HG03565 (cell line): Measurements from ENCODE around the gene SPATA19.

ENCODE experiments used
- ATAC-seq: cut with Tn5 transposase; IDR thresholded peaks from one replicate; pipeline ENCODE4 v1.9.1; 2021; ENCODE audit warnings: mild to moderate bottlenecking, moderate library complexity; ENCODE audit not compliant: unreplicated experiment

SPATA19 gene

GRCh38 chr11:133835593-133836548 lies 9.4 kb downstream of the SPATA19 start:
- ATAC-seq: no peak

GRCh38 chr11:133834682-133835592 lies 10.4 kb downstream of the SPATA19 start:
- peak; percentile 96 for ATAC-seq

- no peak for ATAC-seq
Measured at GRCh38 chr11:133833898-133834681, 11.2 kb downstream of the SPATA19 start.

DNA sequence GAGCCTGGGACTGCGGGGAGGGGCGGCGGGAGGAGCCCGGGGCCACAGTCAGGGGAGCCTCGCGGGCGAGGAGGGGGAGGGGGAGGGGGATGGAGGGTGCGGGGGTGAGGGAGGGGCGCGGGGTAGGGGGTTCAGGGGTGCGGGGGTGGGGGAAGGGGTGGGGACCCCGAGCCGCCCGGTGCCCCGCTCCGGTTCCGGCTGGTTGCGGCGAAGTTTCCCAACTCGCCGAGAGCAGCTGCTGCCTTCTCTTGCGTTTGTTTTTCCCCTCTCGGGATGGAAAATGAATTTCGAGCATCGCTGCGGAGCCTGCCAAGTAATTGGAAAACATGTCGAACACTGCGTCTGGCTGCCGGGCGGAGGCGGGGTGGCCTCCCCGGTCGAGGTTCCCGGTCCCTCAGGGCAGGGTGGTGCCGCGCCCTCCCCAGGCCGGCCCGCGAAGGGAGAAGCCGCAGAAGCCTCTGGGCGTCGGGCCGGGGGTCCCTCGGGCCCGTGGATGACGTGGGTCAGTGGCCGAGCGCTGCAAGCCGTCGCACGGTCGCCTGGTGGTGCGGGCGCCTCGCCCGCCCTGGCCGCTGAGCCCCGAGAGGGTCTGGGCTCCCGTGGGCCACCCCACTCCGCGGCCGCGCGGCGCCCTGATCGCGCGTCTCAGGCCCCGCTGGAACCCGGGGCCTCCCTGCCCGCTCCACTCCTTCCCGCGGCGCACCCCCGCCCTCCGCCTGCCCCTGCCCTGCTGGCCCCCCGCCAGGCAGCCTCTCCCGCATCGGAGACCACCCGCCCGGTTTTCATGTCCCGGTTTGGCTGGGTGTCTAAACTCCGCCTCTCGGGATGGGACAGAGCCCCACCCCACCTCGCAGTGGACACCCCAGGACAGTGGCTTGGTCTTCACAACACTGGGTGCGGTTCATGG lies 12.1 kb downstream of the SPATA19 start:
- no peak for ATAC-seq

DNA sequence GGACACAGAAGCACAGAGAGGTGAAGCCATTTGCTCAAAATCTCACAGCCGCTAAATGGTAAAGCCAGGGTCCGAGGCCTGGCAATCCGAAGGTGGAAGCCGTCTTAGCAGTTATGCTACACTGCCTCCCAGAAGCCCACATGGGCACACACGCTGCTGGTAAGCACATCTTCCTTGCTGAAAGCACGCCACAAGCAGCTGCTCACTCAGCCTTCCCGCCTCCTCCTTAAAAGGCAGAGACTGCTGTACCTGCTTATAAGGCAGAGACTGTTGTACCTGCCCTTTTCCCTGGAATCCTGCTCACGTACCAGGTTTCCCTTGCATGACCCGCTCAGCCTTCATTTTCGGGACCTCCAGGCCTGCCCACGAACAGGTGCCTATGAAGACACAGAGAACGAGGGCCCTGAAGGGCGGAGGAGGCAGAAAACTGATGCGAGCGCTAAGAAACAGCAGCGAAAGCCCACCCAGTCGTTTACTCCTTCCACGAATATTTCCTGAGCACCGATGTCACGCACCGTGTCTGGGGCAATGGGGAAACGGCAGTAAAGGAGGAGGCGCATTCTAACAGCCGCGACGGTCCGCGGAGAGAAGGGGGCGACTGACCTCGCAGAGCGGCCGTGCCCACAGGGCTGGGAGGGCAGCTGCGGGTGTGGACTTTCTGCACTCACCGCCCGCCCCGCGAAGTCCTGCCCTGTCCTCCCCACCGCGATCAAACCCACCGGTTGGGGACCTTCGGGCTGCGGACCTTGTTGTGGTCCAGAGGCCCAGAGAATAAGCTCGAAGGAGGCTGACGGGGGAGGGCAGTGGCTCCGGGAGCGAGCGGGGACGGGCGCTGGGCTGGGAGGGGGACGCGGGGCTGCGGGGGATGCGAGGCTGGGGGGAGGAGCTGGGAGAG lies 13.0 kb downstream of the SPATA19 start:
- ATAC-seq: no peak

- no peak for ATAC-seq
Measured at GRCh38 chr11:133830931-133831907, 14.1 kb downstream of the SPATA19 start.

DNA sequence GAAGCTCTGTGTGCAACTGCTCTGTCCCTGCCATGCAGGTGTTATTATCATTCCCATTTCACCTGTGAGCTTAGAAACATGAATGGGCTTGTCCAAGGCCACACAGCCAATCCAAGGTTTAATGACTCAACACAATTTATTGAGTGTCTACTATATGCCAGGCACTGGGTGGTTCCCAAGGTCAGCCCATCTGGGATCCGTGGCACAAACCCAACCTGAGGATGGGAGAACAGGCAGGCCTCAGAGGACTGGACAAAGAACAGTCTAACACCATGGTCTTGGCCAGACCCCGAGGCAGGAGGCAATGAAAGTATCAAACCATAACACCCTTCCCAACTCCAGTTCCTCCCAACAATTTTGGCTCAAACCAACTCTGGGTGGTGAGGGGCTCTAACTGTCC lies 15.7 kb downstream of the SPATA19 start:
- ATAC-seq: no peak

GRCh38 chr11:133828871-133829270 lies 16.4 kb downstream of the SPATA19 start:
- ATAC-seq: no peak

DNA sequence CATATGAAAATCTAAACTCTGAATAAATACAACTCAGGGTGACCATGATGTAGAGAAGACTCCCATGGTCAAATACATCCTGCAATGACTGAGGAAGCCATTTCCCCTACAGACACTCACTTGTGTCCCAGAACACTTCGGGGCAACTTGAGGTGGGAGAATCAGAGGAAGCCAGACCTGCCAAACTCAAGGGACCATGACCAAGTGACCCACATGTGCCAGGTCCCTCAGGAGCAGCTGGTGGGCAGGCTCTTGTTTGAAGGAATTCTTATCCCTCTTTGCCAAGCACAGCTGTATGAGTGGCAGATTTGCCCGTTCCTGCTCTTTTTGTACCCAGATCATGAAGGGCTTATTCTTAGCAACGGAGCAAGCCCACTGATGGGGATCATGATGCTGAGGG lies 17.8 kb downstream of the SPATA19 start:
- no peak for ATAC-seq

GRCh38 chr11:133826866-133827265 lies 18.4 kb downstream of the SPATA19 start:
- ATAC-seq: no peak

GRCh38 chr11:133825666-133826065 lies 19.6 kb downstream of the SPATA19 start:
- ATAC-seq: no peak

DNA sequence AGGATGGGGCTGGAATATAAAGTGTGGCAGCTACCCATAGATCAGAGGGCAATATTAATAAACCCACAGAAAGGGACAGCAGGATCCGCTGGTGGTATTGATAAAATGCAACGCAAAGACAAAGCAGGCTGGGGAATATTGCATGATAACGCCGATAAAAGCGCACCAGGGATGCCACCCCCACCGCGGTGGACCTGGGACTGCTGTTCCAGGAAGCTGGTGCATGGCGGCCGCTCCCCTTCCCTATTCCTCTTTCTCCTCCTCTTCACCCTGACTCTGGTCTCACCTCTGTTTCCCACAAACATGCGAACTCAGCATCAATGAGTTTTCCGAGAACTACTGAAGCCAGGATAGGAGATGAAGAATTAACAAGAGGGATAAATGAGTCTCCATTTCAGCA lies 20.2 kb downstream of the SPATA19 start:
- no peak for ATAC-seq

GRCh38 chr11:133824593-133824992 lies 20.7 kb downstream of the SPATA19 start:
- no peak for ATAC-seq

GRCh38 chr11:133823614-133824013 lies 21.7 kb downstream of the SPATA19 start:
- ATAC-seq: no peak

DNA sequence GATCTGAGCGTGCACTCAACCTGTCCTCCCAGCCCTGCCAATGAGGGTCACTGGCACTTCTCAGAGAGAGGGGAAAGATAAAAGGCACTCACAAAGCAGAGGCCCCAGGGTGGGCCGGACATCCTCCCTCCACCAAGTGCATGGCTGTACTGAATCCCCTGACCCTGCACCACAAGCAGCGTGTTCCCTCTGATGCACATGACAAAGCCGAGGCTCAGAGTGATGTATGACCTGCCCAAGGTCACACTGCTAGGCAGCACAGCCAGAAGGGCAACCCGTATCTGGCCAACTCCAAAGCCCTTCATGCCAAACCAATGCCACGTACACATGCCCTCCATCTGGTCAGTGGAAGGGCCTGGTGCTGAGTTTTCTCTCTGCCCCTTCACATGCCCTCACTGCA lies 22.1 kb downstream of the SPATA19 start:
- ATAC-seq: no peak

- ATAC-seq: no peak
Measured at GRCh38 chr11:133821776-133822175, 23.5 kb downstream of the SPATA19 start.

GRCh38 chr11:133819746-133820315 lies 25.5 kb downstream of the SPATA19 start:
- ATAC-seq: no peak
